Measurements from ENCODE around the gene DMC1. TPM values are rescaled to one million over a fixed set of nuclear protein-coding genes. Genes with fewer than 3 reads are reported as not detected.
A peak's percentile ranks its signal among the peaks of the same experiment; 100 is the strongest.

Gene DMC1
- total RNA-seq, 6 experiments from 2014 or later: 2.4 to 6.3 (median 3.3) TPM

GRCh38 chr22:38565441-38565840 is 4.5 kb downstream of the DMC1 start:
- peaks cover 1% of the 10 kb centered on the region for H3K27me3 Mint-ChIP-seq (ENCODE audit: insufficient read depth)

DNA sequence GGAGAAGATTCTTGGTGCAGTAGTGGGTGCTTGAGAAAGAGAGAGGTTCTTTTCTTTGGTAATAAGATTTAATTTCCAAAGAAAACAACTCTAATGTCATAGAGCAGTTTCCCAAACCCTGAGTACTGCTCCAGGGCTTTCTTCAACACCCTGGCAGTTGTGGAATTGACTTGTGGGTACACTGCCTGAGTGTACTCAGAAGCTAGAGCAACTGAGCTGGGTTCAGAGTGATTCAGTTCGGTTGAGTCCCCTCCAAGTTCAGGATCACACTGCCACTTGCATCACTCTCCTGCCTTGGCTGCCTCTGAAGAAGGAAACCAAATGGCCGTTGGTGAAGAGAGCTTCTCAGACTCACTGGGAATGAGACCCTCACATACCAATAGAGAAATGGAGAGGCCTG is 5.3 kb downstream of the DMC1 start:
- Mint-ChIP-seq H3K9me3 (no peaks in the 10 kb centered on the region), H3K4me3 (no peak overlapping the region), H3K27me3 (ENCODE audit: insufficient read depth) (no peaks in the 10 kb centered on the region; the same call in 1 of the 2 replicates), H3K27ac (no peak overlapping the region), H3K4me1 (ENCODE audit: low read depth) (peaks cover 6% of the 10 kb centered on the region), H3K36me3 (ENCODE audit: low read depth) (no peaks in the 10 kb centered on the region)
- TF ChIP-seq, protein P1, sequence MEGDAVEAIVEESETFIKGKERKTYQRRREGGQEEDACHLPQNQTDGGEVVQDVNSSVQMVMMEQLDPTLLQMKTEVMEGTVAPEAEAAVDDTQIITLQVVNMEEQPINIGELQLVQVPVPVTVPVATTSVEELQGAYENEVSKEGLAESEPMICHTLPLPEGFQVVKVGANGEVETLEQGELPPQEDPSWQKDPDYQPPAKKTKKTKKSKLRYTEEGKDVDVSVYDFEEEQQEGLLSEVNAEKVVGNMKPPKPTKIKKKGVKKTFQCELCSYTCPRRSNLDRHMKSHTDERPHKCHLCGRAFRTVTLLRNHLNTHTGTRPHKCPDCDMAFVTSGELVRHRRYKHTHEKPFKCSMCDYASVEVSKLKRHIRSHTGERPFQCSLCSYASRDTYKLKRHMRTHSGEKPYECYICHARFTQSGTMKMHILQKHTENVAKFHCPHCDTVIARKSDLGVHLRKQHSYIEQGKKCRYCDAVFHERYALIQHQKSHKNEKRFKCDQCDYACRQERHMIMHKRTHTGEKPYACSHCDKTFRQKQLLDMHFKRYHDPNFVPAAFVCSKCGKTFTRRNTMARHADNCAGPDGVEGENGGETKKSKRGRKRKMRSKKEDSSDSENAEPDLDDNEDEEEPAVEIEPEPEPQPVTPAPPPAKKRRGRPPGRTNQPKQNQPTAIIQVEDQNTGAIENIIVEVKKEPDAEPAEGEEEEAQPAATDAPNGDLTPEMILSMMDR (IDR thresholded peaks at IDR 0.05): no peak
- DNase-seq: peak; percentile 9

More at GRCh38 chr22:38565441-38565840, 4.5 kb downstream of the DMC1 start:
- no peaks in the 10 kb centered on the region for H3K36me3 Mint-ChIP-seq (ENCODE audit: low read depth)
- DNase-seq: no peak
- peaks cover 10% of the 10 kb centered on the region for H3K4me1 Mint-ChIP-seq (ENCODE audit: low read depth)
- H3K4me3 Mint-ChIP-seq: no peak overlapping the region
- H3K9me3 Mint-ChIP-seq: no peaks in the 10 kb centered on the region
- TF ChIP-seq, protein P1 (IDR thresholded peaks at IDR 0.05): no peak
- H3K27ac Mint-ChIP-seq: no peak overlapping the region

GRCh38 chr22:38554281-38554680 is 15.7 kb downstream of the DMC1 start:
- peak; percentile 83 for DNase-seq
- H3K27me3 Mint-ChIP-seq (ENCODE audit: insufficient read depth): no peaks in the 10 kb centered on the region
- no peaks in the 10 kb centered on the region for H3K36me3 Mint-ChIP-seq (ENCODE audit: low read depth)
- H3K4me1 Mint-ChIP-seq (ENCODE audit: low read depth): peaks cover 8% of the 10 kb centered on the region
- peak overlapping the region; percentile 44 for H3K27ac Mint-ChIP-seq
- H3K4me3 Mint-ChIP-seq: no peak overlapping the region
- H3K9me3 Mint-ChIP-seq: no peaks in the 10 kb centered on the region
- TF ChIP-seq, protein P1 (IDR thresholded peaks at IDR 0.05): no peak

- TF ChIP-seq, protein P1 (IDR thresholded peaks at IDR 0.05): no peak
- Mint-ChIP-seq H3K36me3 (ENCODE audit: low read depth) (peaks cover 7% of the 10 kb centered on the region), H3K4me1 (ENCODE audit: low read depth) (peaks cover 5% of the 10 kb centered on the region), H3K4me3 (no peak overlapping the region), H3K27me3 (ENCODE audit: insufficient read depth) (no peaks in the 10 kb centered on the region; the same call in 1 of the 2 replicates), H3K27ac (no peak overlapping the region), H3K9me3 (peaks cover 7% of the 10 kb centered on the region)
- no peak for DNase-seq
These were observed 20.7 kb downstream of the DMC1 start for GRCh38 chr22:38549101-38549894.

DNA sequence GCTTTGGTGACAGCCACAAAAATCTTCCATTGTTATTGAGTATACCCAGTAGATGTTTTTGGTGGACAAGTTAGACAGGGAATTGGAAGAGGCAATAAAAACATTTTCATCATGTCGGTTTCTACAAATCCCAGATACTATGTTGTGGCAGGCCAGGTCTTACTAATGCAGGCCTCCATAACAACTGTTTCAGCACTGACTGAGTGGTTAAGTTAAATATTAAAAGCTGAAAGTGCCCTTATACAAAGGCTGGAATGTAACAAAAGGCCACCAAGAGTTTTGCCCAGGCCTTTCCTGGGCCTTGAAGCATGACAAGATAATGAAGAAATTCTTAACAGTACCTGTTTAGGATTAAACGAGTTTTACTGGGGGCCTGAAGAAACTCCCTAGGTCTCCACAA is 29.3 kb downstream of the DMC1 start:
- Mint-ChIP-seq H3K4me1 (ENCODE audit: low read depth) (no peaks in the 10 kb centered on the region), H3K27me3 (ENCODE audit: insufficient read depth) (no peaks in the 10 kb centered on the region), H3K27ac (no peak overlapping the region), H3K4me3 (no peak overlapping the region), H3K36me3 (ENCODE audit: low read depth) (peaks cover 35% of the 10 kb centered on the region), H3K9me3 (peaks cover 32% of the 10 kb centered on the region)
- TF ChIP-seq, protein P1 (IDR thresholded peaks at IDR 0.05): no peak
- DNase-seq: no peak
